NCI-H146 treated with DMSO at 0.1 percent for 48 hours (cell line): Measurements from ENCODE around the gene GNS.

Source experiments
- DNase-seq: peaks from one replicate; lab custom pipeline; 2025; ENCODE audit not compliant: unreplicated experiment; lab: John Stamatoyannopoulos, UW

Gene GNS

DNA sequence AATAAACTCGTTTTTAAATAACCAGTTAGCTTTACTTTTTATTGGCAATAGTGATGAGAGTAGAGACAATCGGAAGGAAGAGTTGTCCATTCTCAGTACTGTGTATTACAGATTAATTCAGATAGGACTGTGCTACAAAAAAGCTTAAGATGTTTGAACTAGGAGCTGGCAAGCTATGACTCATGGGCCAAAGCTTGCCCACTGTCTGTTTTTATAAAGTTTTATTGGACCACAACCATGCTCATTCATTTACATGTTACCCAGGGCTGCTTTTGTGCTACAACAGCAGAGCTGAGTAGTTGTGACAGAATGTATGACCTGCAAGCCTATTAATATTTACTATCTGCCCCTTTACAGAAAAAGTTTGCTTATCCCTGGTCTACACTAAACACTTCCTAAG lies 19.4 kb downstream of the GNS start:
- DNase-seq, result no peak

DNA sequence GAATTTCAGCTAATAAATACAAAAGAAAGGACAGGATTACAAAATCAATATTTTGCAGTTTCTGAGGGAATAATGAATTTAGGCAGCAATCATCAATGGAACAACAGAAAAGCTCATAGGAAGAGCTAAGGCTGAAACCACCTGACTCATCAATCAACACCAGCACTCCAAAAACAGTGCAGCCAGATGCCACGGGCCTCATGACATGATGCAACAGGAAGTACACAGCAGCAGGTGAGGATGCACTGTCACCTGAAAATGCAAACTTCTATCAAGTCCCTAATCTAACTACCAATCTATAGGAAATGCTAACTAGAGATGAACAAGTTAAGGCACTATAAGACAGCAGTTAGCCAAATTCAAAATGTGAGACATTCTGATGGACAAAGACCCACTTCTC lies 21.7 kb downstream of the GNS start:
- no peak for DNase-seq

DNA sequence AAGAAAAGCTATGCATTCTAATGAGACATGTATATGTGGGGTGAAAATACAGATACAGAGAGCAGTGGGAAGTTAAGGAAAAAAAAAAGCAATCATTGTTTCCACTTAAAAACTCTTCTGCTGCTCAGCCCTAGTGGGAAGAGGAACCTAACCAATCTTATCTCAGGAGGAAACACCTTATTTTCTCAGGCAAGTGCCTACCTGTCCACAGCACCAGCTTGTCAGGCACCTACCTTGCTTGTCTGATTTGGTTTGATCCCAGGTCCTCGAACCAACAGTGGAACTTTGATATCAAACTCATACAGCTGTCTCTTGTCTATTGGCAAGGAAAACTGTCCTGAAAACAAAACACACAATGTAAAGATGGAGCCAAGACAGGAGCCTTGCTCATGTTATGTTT lies 22.4 kb downstream of the GNS start:
- no peak for DNase-seq

DNA sequence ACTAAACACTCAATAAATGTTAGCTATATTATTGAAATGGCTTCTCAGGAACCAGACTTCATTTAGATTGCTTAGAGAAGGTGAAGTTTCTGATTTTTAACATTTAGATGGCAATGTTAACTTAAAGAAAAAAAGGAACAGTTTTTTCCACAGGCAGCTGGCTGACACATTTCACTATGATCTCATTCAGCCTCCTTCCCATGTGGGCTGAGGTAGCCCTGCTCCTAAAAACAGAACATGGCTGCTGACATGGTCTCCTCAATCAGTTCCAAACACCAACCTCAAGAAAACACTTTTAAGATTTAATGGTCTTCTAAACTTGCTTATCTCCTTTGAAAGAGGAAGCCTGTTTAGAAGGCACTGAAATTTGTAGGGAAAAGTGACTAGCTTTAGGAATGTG lies 23.8 kb downstream of the GNS start:
- DNase-seq, result no peak

DNA sequence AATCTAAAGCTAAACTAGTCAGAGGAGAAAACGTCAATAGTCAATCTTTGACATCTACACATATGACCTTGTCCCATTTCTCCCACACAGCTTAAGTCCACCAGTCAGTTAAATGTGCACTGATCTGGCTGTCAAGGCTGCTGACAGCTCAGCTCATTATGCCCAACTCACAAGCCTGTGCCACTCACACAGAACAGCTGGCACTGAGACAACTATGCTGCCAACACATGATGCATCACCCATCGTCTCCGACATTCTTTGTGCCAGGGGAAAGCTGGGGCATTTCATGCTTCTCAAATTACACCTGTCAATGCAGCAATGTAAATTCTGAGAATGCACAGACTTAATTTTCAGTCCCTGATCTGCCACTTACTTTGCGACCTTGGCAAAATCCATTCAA lies 25.3 kb downstream of the GNS start:
- no peak for DNase-seq

DNA sequence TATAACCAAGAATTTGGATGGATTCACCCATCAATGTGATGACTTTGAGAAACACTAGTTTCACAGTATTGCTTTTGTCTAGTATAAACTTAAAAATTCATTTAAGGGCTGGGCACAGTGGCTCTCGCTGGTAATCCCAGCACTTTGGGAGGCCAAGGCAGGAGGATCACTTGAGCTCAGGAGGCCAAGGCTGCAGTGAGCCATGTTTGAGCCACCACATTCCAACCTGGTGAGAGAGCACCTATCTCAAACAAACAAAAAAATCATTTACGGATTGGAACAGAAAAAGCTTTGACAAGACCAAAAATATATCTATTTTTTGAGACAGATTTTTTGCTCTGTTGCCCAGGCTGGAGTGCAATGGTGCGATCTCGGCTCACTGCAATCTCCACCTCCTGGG lies 27.5 kb downstream of the GNS start:
- DNase-seq, result no peak

DNA sequence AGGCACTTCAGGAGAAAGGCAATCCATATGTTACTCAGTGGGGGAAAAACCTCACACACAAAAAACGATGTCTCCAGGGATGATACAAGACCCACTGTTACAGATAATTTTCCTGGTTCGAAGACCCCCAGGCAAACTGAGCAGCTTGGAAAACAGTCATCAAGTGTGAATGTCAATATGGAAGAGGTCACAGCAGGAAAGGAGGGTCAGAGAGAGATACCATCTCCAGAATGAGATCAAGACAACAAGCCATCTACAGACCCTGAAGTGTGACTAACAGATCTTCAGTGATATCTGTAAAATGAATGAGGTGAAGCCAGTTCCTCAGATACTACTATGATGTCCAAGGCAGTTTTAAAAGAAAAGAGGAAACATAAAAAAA lies 28.6 kb downstream of the GNS start:
- DNase-seq, result peak; percentile 77

DNA sequence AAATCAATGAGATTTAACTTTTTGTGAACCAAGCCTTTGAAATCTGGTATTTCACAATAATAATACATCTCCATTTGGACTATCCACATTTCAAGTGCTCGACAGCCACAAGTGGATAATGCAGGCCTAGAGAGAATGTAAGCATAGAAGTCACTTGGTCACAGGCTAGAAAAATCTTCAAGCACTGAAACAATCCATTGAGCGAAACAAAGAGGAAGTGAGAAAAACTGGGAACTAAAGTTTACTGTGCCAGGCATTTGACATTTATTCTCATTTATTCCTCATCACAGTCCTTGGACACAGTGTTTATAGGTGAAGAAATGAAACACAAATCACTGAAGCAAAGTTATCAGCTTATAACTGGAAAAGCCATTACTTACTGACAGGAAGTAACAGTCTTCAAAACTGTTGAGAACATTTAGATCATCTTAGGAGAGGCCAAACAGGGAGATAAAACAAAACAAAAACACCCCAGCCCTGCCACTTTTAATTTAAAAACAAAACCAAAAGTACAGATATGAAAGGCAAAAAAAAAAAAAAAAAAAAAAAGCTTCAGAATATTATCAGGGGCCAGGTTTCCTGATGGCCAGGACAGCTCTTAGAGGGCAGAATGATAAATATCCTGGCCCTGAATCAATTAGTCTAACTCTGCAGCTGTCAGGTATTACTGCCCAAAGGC lies 29.2 kb downstream of the GNS start:
- DNase-seq, result no peak

DNA sequence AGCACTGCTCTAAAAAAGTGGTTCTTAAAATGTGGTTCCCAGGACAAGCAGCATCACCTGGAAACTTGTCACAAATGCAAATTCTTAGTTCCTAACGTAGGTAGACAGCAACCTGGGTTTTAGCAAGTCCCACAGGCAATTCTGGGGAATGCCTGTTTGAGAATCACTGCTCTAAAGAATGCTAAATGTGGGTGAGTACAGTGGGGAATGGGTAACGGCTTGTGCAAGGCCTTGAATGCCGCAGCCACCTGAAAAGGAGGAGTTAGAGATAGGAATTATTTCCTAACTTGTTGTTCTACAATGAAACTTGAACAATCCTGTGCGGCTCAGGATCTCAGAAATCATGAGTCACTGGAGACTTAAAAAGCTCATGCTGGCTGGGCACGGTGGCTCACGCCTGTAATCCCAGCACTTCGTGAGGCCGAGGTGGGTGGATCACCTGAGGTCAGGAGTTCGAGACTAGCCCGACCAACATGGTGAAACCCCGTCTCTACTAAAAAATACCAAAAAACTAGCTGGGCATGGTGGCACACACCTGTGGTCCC lies 34.9 kb downstream of the GNS start:
- no peak for DNase-seq

DNA sequence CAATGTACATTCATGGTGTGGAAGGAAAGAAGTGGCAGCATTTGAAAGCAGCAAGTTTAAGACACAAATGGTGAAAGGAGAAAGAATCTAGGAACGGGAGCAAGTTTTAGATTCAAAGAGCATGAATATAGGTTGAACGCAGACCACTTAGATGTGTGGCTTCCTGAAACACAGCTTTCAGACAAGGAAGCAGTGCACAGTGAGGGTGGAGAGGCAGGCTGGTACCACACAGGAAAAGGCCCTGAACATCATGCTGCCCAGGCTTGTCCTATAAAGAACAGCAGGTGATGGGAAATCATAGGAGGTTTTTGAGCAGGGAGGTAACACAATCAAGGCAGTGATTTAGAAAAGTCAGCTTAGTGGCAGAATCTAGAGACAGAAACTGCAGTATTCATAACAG lies 35.6 kb downstream of the GNS start:
- no peak for DNase-seq

DNA sequence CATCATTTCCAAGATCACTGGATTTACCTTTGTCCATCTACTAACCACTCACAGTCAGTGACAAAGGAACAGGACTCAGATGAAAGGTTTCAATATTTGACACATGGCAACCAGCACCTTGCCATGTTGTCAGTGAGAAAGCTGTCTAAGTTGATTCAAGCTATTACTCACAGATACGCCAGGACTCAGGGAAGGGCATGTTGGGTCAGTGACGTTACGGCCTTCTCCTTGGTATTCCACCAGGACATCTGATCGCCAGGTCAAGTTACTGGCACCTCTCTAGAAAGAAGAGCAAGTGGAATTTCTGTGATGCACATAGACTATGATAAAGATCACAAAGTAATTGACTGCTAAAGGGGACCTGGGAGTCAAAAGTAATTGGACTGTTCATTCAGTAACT lies 36.4 kb downstream of the GNS start:
- no peak for DNase-seq

DNA sequence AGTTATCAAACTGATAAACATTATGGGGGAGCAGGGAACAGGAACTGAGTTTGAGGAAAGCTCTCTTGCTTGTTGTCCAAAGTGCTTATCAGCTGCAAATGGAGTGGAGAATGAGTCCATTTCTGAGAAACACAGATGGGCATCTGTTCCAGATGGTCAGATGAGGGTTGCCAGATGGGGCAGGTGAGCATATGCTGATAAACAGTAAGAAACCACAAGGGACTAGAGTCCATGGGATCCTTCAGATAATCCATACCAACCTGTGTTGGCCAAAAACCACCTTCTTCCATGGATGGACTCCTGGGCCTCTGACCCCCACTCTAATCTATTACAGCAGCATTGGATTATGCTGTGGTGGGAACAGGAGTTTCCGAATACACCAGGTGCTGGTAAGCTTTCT lies 38.3 kb downstream of the GNS start:
- DNase-seq, result no peak

DNA sequence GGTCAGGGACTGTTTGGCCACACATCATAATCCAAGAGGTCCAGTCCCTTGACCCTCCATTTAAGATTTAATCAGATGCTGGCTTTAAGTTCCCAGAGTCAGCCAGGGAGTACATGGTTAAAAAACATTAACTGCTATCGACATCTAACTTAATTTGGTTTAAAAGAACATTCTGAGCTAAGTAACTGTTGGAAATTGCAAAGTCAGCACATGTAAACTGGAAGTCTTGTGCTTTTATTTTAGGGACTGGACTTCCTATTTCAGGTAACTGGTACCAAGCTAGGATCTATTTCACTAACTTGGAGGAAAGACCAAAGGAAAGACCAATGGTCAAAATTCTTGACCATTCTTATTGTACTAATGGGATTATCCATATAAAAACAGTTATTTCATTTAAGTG lies 40.6 kb downstream of the GNS start:
- no peak for DNase-seq

DNA sequence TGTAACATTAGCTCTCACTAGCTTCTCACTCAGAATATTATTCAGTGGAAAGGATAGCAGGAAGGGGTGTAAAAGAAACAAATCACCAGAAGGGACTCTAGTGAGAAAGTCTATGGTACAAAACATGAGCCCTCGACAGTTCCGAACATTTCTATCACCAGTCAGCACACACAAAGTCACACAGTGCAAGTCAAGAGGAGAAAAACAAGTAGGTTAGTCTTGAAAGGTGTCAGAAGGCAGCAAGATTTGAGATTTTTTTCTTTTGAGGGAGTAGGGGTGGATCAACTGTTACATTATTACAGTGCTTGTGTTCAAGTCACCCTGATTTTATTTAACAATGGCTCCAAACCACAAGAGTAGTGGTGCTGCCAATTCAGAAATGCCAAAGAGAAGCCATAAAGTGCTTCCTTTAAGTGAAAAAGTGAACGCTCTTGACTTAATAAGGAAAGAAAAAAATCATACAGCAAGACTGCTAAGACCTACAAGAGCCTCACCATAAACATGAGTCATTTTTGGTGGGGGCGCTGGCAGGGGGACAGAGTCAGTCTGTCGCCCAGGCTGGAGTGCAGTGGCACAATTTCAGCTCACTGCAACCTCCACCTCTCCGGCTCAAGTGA lies 42.3 kb downstream of the GNS start:
- DNase-seq, result no peak

DNA sequence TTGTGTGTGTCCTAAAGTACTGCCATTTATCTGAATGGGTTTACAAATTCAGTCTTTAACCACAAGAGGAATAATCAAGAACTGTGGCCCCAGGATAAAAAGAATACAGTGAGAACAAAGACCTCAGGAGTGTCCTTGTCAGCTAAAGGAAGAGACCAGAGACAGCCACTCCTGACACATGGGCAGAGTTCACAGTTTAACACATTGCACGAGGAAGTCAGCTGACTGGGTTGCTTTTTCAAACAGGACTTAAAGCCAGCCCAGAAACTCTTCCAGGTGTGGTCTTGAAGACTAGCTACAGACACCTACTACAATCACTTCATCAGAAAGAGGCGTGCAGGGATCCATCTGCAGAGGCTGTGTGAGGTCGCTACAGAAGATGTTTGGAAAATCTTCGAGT lies 42.8 kb downstream of the GNS start:
- no peak for DNase-seq

DNA sequence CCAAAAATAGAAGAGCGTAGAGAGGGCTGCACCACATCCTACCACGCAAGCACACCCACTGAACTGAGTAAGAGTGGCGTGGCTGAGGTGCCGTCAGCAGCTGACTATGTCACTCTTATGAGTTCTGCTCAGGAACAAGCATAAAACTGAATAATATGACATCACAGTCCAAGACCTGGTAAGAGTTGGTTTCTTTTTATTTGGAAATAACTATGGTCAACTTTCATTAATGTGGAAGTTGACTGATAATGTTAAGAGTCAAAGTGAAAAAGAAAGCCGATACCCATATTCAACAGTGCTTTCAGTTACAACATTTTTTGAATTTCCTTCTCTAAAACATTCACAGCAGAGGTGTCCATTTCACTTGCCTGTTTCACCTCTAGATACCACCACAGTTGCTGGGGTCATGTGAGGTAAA lies 44.6 kb downstream of the GNS start:
- no peak for DNase-seq

DNA sequence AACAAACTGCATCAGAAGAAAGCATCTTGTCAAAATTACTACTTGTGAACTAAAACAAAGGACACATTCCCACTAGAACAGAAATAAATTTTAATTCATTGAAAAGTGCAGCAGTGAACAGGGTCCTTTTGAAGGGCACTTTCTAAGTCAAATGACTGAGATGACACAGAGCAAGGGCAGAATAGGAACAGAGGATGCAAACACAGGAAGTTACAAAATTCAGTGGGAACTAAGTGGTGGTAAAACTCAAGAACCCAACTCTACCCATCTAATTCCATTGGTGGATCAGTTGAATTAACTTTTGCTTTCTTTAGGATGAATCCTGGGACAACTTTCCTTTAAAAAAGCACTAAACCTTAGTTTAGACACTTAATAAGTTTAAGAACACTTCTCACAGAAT lies 45.8 kb downstream of the GNS start:
- DNase-seq, result no peak

DNA sequence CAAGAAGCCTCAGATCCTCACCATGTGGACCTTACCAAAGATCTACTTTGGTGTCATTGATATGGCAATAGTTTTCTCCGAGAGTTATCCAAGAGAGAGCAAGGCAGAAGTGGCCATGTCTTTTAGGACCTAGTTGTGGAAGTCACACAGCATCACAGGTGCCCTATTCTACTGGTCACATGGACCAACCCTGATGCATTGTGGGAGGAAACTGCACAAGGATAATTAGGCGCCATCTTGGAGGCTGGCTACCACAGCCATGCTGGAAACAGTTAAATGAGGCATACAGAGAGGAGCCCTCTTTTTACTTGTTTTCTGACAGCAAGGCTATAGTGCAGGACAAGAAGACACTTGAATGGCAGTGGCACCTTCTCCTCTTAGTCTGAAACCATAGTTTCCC lies 49.8 kb downstream of the GNS start:
- DNase-seq, result no peak

DNA sequence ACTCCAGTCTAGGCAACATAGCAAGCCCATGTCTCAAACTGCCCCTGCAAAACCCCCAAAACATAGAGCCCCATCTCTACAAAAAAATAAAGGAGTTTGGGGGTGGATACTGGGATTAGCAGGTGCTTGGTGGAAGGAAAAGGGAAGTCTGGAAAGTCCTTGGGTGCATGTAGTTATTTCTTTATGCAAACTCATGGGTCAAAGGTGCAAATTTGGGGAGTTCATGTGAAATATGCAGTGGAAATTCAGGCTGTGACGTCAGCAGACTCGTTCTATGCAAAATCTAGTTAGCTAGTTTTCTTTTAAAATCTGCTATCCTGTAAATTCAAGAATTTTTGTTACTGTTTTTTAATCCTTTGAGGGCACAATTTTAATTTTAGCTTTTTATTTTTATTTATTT lies 51.3 kb downstream of the GNS start:
- DNase-seq, result no peak

DNA sequence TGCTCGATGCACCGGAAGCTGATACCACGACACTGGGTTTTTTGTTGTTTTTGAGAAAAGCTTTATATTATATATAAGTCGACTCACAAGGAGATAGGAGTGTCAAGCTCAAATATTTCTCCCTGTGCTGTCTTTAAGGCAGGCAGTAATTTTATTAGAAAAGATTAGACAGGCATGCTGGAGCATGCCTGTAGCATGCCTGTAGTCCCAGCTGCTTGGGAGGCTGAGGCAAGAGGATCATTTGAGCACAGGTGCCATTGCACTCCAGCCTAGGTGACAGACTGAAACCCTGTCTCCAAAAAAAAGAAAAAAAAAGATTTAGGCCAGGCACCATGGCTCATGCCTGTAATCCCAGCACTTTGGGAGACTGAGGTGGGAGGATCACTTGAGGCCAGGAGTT lies 51.8 kb downstream of the GNS start:
- no peak for DNase-seq

DNA sequence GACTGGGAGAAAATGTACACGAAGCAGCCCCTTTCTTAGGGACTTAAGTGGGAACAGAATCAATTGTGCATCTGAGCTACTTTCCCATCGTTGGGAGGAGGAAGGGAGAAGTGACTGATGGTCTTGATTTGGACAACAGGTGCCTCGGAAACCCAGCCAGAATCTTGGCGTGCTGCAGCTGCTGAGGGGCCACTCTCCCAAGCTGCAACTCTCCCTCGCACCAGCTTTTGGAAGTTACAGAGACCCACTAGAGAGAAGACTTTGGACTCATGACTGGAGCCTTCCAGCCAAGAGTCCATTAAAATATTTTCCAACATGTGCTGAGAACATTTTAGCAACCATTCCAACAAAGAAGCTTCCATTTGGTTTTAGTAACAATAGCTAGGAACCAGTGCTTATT lies 52.3 kb downstream of the GNS start:
- DNase-seq, result no peak

DNA sequence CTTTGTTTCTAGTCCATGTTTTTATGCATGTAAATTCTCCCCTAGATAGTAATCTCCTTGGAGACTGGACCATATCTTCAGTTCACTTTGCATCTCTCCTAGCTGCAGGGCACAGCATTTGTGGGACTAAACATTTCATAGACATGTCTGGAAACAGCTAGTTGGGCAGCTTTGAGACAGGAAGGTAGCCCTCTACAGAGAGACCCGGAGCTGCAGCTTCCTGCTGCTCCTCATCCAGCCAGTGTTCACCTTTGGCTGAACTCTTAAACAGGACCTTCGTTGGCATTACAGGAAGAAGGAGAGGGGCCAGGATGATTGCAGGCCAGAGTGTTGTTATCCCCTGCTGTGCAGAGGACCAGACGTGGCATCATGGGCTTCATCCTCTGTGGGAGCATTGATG lies 52.9 kb downstream of the GNS start:
- no peak for DNase-seq

DNA sequence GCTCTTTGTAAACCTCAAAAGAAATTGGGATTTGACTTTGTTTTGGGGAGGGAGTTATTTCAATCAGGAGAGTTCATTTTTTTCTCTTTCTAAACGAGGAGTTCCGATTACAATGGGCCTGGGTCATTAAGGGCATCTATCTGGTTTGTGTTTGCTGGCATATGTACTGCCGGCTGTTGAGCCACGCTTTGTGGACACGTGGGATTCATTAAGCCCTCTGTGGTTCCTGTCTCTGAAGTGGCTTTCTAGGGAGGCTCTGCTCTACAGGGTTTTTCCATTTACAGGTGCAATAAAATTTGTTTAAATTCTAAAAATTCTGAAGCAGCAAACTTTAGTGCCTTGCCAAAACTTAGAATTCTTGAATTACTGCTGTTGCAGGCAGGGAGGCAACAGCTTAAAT lies 57.9 kb downstream of the GNS start:
- DNase-seq, result no peak
